ENCODE data around the gene SLC6A13. TPM values are rescaled to one million over a fixed set of nuclear protein-coding genes. Genes with fewer than 3 reads are reported as not detected.
A peak's percentile ranks its signal among the peaks of the same experiment; 100 is the strongest.

SLC6A13 gene
- total RNA-seq, 6 experiments from 2014 or later = 2.0 to 70.6 (median 14.4) TPM

DNA sequence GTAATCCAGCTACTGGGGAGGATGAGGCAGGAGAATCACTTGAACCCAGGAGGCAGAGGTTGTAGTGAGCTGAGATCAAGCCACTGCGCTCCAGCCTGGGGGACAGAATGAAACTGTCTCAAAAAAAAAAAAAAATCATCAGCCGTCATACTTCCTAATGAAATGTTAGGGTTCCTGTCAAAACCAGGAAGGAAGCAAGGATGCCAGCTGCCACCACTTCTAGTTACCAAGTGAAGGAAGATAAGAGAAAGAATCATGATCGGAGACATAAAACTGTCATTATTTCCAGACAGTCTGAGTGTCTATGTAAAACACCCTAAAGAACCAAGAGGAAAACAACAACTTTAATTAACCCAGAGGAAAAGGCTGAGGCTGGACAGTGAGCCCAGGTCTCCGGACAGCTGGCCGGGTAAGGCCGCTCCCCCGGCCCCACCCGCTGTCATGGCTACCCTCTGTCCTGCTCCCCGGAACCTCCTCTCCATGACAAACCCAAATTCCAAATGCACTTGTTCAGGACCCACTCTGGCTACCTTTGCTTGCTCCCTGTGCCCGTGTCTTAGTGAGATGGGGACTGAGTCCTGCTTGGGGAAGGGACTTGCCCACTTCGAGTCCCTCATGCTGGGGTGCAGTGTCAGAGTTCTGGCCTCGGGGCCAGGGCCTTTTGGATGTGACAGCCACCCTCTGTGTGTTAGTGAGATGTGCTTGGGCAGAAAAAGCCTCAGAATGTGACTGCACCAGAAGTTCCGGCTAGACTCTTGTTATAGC lies 77.6 kb downstream of the SLC6A13 start:
- intact Hi-C loops (cut with DNase I) = no loop called here
- DNase-seq (peak in 1 of 3 donors; percentile 10), ATAC-seq (no peak)
- WGBS (ENCODE audit: insufficient coverage, low coverage, low lambda C conversion rate, missing lambda C conversion rate) = 67% methylated on average over 9 of the region's 13 CpGs
- Histone ChIP-seq H3K27ac (no peak overlapping the region), H3K4me3 (no peak overlapping the region), H3K9me3 (no peaks in the 10 kb centered on the region), H3K36me3 (no peaks in the 10 kb centered on the region), H3K27me3 (no peaks in the 10 kb centered on the region), H3K4me1 (peaks cover 0 to 14% (median 3%) of the 10 kb centered on the region in 4 donors)
- TF ChIP-seq POLR2A (IDR thresholded peaks at IDR 0.05) = no peak
- TF ChIP-seq, protein P1, sequence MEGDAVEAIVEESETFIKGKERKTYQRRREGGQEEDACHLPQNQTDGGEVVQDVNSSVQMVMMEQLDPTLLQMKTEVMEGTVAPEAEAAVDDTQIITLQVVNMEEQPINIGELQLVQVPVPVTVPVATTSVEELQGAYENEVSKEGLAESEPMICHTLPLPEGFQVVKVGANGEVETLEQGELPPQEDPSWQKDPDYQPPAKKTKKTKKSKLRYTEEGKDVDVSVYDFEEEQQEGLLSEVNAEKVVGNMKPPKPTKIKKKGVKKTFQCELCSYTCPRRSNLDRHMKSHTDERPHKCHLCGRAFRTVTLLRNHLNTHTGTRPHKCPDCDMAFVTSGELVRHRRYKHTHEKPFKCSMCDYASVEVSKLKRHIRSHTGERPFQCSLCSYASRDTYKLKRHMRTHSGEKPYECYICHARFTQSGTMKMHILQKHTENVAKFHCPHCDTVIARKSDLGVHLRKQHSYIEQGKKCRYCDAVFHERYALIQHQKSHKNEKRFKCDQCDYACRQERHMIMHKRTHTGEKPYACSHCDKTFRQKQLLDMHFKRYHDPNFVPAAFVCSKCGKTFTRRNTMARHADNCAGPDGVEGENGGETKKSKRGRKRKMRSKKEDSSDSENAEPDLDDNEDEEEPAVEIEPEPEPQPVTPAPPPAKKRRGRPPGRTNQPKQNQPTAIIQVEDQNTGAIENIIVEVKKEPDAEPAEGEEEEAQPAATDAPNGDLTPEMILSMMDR (IDR thresholded peaks at IDR 0.05) = no peak

DNA sequence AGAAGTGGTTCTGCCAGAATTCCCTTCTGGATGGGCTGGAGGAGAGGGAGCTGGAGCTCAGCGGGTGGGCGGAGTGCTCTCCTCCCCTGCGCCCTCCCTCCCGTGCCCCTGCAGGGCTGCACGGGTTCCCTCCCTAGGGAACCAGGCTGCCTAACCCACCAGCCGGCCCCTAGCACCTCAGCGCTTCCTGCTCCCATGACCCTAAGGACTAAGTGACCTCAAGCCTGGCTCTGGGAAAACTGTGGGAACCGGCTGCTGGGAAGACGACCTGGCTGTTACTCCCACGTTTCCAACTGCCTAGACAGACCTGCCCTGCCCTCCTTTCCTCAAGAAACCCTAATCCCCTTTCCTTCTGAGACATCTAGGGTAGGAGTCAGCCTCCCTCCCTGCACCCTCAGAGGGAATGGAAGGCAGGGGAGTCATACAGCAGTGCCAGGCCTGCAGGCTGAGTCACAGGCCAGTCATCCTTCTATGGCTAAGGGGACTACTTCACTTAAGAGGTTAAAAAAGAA lies 80.2 kb downstream of the SLC6A13 start:
- TF ChIP-seq, protein P1 (IDR thresholded peaks at IDR 0.05) = no peak
- TF ChIP-seq POLR2A (IDR thresholded peaks at IDR 0.05) = no peak
- Histone ChIP-seq H3K36me3 (no peaks in the 10 kb centered on the region), H3K4me3 (no peak overlapping the region), H3K27ac (no peak overlapping the region), H3K9me3 (no peaks in the 10 kb centered on the region), H3K4me1 (peaks cover 0 to 12% (median 0%) of the 10 kb centered on the region in 4 donors), H3K27me3 (no peaks in the 10 kb centered on the region)
- ATAC-seq (no peak), DNase-seq (no peak)
- intact Hi-C loops (cut with DNase I) = no loop called here
- 50% methylated on average over 1 of the region's 10 CpGs for WGBS (ENCODE audit: insufficient coverage, low coverage, low lambda C conversion rate, missing lambda C conversion rate)

DNA sequence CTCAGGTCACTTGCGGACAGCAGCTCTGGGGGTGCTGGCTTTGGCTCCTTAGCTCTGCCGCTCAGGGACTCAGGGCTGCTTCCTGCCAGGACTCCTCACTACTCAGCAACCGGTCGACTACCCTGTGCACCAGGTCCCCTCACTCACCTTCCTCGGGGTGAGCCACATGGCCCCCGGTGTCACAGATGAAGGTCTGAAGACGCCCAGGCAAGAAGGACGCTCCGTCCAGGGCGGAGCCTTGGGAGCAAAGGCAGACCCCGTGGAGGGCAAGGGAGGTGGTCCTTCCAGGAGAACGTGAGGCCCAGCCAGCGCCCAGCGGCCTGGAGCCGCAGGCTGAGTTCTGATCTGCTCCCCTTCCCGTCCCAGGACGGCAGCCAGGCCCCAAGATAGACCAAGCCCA lies 80.7 kb downstream of the SLC6A13 start:
- DNase-seq (no peak), ATAC-seq (no peak)
- H3K27me3 ChIP-seq = no peaks in the 10 kb centered on the region
- no peak overlapping the region for H3K4me3 ChIP-seq
- no peaks in the 10 kb centered on the region for H3K9me3 ChIP-seq
- peaks cover 0 to 15% (median 0%) of the 10 kb centered on the region in 4 donors for H3K4me1 ChIP-seq
- intact Hi-C loops (cut with DNase I) = no loop called here
- WGBS (ENCODE audit: insufficient coverage, low coverage, low lambda C conversion rate, missing lambda C conversion rate) = 92% methylated on average over 4 of the region's 17 CpGs
- no peaks in the 10 kb centered on the region for H3K36me3 ChIP-seq
- no peak overlapping the region for H3K27ac ChIP-seq
- no peak for TF ChIP-seq POLR2A (IDR thresholded peaks at IDR 0.05)
- TF ChIP-seq, protein P1 (IDR thresholded peaks at IDR 0.05) = no peak

DNA sequence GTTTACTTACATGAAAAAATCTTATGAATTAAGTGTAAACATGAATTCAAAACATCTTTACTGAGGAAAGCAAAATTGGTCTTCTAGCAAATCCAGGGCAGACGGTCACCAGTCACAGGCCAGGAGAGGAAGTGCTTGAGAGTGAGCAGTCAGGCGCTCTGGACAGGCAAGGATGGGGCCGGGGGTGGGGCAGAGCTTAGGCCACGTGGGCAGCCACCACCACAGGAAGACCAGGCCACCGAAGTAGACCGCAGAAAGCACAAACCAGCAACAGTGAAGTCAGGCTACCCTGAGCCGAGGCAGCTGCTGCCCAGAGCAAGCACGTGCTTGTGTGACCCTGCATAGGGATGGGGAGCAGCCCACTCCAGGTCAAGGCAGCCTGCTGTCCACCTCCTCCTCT lies 82.2 kb downstream of the SLC6A13 start:
- ATAC-seq (peak; percentile 37 to 47 (median 42)), DNase-seq (no peak)

More for the DNA sequence above, 82.2 kb downstream of the SLC6A13 start:
- H3K27me3 ChIP-seq = no peaks in the 10 kb centered on the region
- no peak overlapping the region for H3K27ac ChIP-seq
- peaks cover 0 to 27% (median 4%) of the 10 kb centered on the region in 4 donors for H3K4me1 ChIP-seq
- H3K9me3 ChIP-seq = no peaks in the 10 kb centered on the region
- no peak for TF ChIP-seq POLR2A (IDR thresholded peaks at IDR 0.05)
- TF ChIP-seq, protein P1 (IDR thresholded peaks at IDR 0.05) = no peak
- no peak overlapping the region for H3K4me3 ChIP-seq
- intact Hi-C loops (cut with DNase I) = no loop called here
- WGBS (ENCODE audit: insufficient coverage, low coverage, low lambda C conversion rate, missing lambda C conversion rate) = 38% methylated on average over 4 of the region's 8 CpGs
- no peaks in the 10 kb centered on the region for H3K36me3 ChIP-seq

All from right lobe of liver (tissue), 6 donors.